C4-2B (cell line): Measurements from ENCODE around the gene MAST4.

Experiments
- ZFX ChIP-seq: fragments of 450-650 bp; IDR thresholded peaks from 2 replicates; pipeline ENCODE4 v1.6.1; 2017
- TF ChIP-seq, protein P1 (sequence below): fragments of 450-650 bp; conservative IDR thresholded peaks from 2 replicates; pipeline ENCODE4 v1.5.1; 2017; ENCODE audit warnings: mild to moderate bottlenecking

DNA sequence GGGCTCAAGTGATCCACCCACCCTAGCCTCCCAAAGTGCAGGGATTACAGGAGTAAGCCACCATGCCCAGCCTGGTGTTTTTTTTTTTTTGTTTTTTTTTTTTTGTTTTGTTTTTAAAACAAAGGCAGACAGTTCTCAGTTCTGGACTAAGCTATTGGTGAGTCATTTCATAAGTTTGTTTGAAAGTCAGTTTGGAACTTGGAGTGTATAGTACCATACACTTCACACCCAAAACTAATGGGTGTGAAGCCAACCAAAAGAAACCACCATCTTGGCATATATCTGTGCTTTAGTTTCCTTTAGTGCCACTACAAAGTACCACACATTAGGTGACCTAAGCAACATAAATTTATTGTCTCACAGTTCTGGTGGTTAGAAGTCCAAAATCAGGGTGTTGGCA is 13.4 kb downstream of the MAST4 start:
- TF ChIP-seq, protein P1, sequence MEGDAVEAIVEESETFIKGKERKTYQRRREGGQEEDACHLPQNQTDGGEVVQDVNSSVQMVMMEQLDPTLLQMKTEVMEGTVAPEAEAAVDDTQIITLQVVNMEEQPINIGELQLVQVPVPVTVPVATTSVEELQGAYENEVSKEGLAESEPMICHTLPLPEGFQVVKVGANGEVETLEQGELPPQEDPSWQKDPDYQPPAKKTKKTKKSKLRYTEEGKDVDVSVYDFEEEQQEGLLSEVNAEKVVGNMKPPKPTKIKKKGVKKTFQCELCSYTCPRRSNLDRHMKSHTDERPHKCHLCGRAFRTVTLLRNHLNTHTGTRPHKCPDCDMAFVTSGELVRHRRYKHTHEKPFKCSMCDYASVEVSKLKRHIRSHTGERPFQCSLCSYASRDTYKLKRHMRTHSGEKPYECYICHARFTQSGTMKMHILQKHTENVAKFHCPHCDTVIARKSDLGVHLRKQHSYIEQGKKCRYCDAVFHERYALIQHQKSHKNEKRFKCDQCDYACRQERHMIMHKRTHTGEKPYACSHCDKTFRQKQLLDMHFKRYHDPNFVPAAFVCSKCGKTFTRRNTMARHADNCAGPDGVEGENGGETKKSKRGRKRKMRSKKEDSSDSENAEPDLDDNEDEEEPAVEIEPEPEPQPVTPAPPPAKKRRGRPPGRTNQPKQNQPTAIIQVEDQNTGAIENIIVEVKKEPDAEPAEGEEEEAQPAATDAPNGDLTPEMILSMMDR = no peak
- TF ChIP-seq ZFX = no peak
